HUES6 (cell line): Measurements from ENCODE around the gene ANTXR1.
"Not testable (repeated sequence)": the region's sequence is repeated elsewhere in the genome, so short reads cannot be mapped to it uniquely, and the experiment has no call there.

ENCODE experiments used
- H3K27ac ChIP-seq: 2 replicates; pipeline ENCODE4 v1.7.0; 2013; ENCODE audit warnings: low read depth, mild to moderate bottlenecking, low read length, inconsistent platforms
- H3K27me3 ChIP-seq: 2 replicates; pipeline ENCODE4 v1.6.1; 2013; ENCODE audit warnings: low read length; ENCODE audit not compliant: control insufficient read depth, insufficient read depth
- H3K36me3 ChIP-seq: 2 replicates; pipeline ENCODE4 v1.6.1; 2013; ENCODE audit warnings: low read length; ENCODE audit not compliant: control insufficient read depth, insufficient read depth
- H3K4me1 ChIP-seq: 2 replicates; pipeline ENCODE4 v1.6.1; 2013; ENCODE audit warnings: low read length; ENCODE audit not compliant: control insufficient read depth, insufficient read depth
- H3K4me3 ChIP-seq: 2 replicates; pipeline ENCODE4 v1.5.1; 2013; ENCODE audit warnings: low read depth, low read length
- H3K9ac ChIP-seq: one replicate; pipeline ENCODE4 v1.6.1; 2013; ENCODE audit warnings: mild to moderate bottlenecking, low read length
- H3K9me3 ChIP-seq: 2 replicates; pipeline ENCODE4 v1.6.1; 2013; ENCODE audit warnings: low read depth, low read length; ENCODE audit not compliant: control insufficient read depth, insufficient read depth

The ANTXR1 gene

DNA sequence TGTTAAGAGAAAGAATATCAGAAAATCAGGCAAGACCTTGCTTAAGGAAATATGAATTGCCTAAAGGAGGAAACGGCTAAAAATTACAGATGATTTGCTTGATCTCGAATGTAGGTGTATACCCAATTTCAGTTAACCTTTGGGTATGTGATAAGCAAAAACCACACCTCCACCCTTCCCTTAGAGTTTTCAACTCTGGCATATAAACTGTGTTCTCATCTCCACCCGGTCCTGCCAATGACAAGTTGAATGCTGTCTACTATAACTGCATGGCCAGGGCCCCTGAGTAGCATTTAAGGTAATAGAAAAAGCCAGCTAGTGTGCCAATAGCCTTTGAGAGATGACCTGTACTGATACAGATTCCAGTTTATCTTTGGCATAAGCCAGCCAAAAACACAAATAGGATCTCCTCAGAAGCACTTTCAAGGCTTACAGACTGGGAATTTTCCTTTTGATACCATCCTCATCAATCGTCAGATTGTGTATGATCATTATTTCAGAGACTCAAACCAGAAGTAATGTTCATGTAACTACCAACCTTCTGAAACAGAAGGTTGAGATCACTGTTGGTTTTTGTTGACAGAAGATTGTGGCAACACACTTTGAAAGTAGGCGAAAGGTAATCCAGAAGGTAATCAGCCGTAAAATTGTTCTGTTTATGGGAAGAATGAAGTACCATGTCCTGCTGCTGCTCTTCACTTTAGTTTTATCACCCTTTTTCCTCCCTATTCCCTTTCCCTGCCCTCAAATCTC, 211.0 kb downstream of the ANTXR1 start:
- H3K36me3 ChIP-seq: no peaks in the 10 kb centered on the region
- H3K9me3 ChIP-seq: no peaks in the 10 kb centered on the region
- no peak overlapping the region for H3K27ac ChIP-seq
- H3K4me1 ChIP-seq: peaks cover 8% of the 10 kb centered on the region
- no peaks in the 10 kb centered on the region for H3K27me3 ChIP-seq
- H3K4me3 ChIP-seq: no peak overlapping the region
- no peak overlapping the region for H3K9ac ChIP-seq

GRCh38 chr2:69224512-69224837, 211.5 kb downstream of the ANTXR1 start:
- Histone ChIP-seq H3K27ac (no peak overlapping the region), H3K9ac (no peak overlapping the region), H3K9me3 (no peaks in the 10 kb centered on the region), H3K4me1 (peaks cover 8% of the 10 kb centered on the region), H3K36me3 (no peaks in the 10 kb centered on the region), H3K27me3 (no peaks in the 10 kb centered on the region), H3K4me3 (no peak overlapping the region)

GRCh38 chr2:69225933-69226332, 213.0 kb downstream of the ANTXR1 start:
- Histone ChIP-seq H3K4me1 (peaks cover 8% of the 10 kb centered on the region), H3K9me3 (no peaks in the 10 kb centered on the region), H3K9ac (no peak overlapping the region), H3K36me3 (no peaks in the 10 kb centered on the region), H3K4me3 (no peak overlapping the region), H3K27me3 (no peaks in the 10 kb centered on the region), H3K27ac (no peak overlapping the region)

DNA sequence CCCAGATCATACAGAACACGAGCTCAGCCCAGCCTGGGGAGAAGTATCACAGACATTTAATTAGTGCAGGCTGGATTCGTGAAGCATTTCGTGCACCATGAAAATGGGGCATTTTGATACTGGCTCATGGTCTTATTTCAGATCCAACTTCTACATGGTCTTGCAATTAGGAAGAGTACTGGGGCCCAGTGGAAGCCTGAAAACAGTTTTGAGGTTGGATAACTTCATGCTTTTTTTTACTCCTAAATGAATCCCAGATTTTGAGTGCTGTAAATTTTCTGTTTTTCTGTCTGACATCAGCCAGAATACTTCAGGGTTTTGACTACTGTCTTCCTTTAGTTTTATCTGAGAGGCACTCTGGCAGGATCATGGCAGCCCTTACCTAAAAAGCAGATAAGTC, 213.9 kb downstream of the ANTXR1 start:
- Histone ChIP-seq H3K27ac (no peak overlapping the region), H3K4me1 (peaks cover 8% of the 10 kb centered on the region), H3K4me3 (no peak overlapping the region), H3K9me3 (no peaks in the 10 kb centered on the region), H3K27me3 (no peaks in the 10 kb centered on the region), H3K9ac (no peak overlapping the region), H3K36me3 (no peaks in the 10 kb centered on the region)

DNA sequence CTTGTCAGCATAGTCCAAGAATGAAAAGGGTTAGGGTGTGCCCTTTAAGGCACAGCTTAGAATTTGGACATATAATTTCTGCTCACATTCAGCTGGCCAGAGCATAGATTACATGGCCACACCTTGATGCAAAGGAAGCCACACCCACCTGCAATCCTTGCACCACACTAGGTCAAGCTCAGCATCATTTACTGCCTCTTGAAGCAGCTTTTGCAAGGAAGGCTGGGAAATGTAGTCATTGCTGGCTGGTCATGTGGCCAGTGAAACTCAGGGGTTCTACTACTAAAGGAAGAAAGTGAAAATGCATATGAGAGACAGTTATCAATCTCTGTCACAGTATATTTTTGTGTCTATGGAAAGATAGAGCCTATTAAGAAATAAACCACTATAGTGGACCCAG, 214.7 kb downstream of the ANTXR1 start:
- Histone ChIP-seq H3K27me3 (no peaks in the 10 kb centered on the region), H3K4me1 (peaks cover 7% of the 10 kb centered on the region), H3K9me3 (no peaks in the 10 kb centered on the region), H3K4me3 (no peak overlapping the region), H3K27ac (no peak overlapping the region), H3K36me3 (no peaks in the 10 kb centered on the region), H3K9ac (no peak overlapping the region)

- not testable (repeated sequence) for H3K4me1 ChIP-seq, H3K9me3 ChIP-seq, H3K27ac ChIP-seq, H3K27me3 ChIP-seq, H3K36me3 ChIP-seq, H3K4me3 ChIP-seq, H3K9ac ChIP-seq
Observed at GRCh38 chr2:69230946-69231345, 218.0 kb downstream of the ANTXR1 start.

GRCh38 chr2:69231612-69232277, 218.8 kb downstream of the ANTXR1 start:
- H3K9me3 ChIP-seq: no peaks in the 10 kb centered on the region
- H3K27ac ChIP-seq: no peak overlapping the region
- no peaks in the 10 kb centered on the region for H3K27me3 ChIP-seq
- no peaks in the 10 kb centered on the region for H3K4me1 ChIP-seq
- no peak overlapping the region for H3K9ac ChIP-seq
- H3K36me3 ChIP-seq: no peaks in the 10 kb centered on the region
- H3K4me3 ChIP-seq: no peak overlapping the region

DNA sequence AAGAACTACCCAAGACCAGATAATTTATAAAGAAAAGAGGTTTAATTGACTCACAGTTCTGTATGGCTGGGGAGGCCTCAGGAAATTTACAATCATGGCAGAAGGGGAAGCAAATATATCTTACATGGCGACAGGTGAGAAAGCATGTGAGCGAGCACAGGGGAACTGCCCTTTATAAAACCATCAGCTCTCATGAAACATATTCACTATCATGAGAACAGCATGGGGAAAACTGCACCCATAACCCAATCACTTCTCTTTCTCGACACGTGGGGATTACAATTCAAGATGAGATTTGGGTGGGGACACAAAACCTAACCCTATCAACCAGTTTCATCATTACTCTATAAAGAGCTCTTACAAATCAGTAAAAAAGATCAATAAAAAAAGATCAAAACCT, 222.9 kb downstream of the ANTXR1 start:
- not testable (repeated sequence) for H3K27ac ChIP-seq, H3K9me3 ChIP-seq, H3K36me3 ChIP-seq, H3K4me3 ChIP-seq, H3K9ac ChIP-seq, H3K27me3 ChIP-seq, H3K4me1 ChIP-seq

DNA sequence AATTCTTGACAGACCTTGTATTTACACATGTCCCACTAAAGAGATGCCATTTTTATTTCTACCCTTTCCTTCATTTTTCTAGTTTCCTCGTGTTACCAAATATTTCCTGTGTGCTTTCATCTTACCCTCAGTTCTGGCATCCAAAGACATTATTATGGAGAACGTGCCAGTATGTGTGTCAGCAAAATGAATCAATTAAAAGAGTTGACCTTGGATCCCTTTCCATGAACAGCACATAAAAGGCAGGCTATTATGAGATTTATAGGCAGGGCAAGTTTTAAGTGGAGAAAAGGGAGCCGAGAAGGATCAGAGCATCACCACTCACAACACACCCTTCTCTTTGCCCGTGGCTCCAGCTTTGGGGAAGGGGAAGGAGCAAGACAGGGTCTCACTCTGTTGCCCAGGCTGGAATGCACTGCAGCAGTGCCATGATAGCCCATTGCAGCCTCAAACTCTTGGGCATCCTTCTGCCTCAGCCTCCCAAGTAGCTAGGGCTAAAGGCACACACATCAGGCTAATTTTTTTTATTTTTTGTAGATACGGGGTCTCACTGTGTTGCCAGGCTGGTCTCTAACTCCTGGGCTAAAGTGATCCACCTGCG, 224.2 kb downstream of the ANTXR1 start:
- Histone ChIP-seq H3K4me3 (no peak overlapping the region), H3K9me3 (no peaks in the 10 kb centered on the region), H3K27me3 (no peaks in the 10 kb centered on the region), H3K4me1 (no peaks in the 10 kb centered on the region), H3K27ac (no peak overlapping the region), H3K36me3 (no peaks in the 10 kb centered on the region), H3K9ac (no peak overlapping the region)

- no peaks in the 10 kb centered on the region for H3K36me3 ChIP-seq
- no peak overlapping the region for H3K9ac ChIP-seq
- H3K27ac ChIP-seq: no peak overlapping the region
- H3K4me1 ChIP-seq: no peaks in the 10 kb centered on the region
- no peaks in the 10 kb centered on the region for H3K9me3 ChIP-seq
- H3K4me3 ChIP-seq: no peak overlapping the region
- no peaks in the 10 kb centered on the region for H3K27me3 ChIP-seq
Observed at GRCh38 chr2:69238449-69239031, 225.6 kb downstream of the ANTXR1 start.

GRCh38 chr2:69241093-69241492, 228.1 kb downstream of the ANTXR1 start:
- no peaks in the 10 kb centered on the region for H3K27me3 ChIP-seq
- no peak overlapping the region for H3K27ac ChIP-seq
- H3K4me1 ChIP-seq: no peaks in the 10 kb centered on the region
- no peak overlapping the region for H3K4me3 ChIP-seq
- no peak overlapping the region for H3K9ac ChIP-seq
- no peaks in the 10 kb centered on the region for H3K9me3 ChIP-seq
- peaks cover 6% of the 10 kb centered on the region; the same call in 1 of the 2 replicates for H3K36me3 ChIP-seq
